Measurements from ENCODE around the gene INSL3. TPM values are rescaled to one million over a fixed set of nuclear protein-coding genes. Genes with fewer than 3 reads are reported as not detected.
A peak's percentile ranks its signal among the peaks of the same experiment; 100 is the strongest.

The INSL3 gene
- total and polyA plus RNA-seq, 2 of the 13 experiments (the other 11 are each of a cell fraction or from before 2014, with no cell fraction given): 0.30 TPM; not detected in 1

DNA sequence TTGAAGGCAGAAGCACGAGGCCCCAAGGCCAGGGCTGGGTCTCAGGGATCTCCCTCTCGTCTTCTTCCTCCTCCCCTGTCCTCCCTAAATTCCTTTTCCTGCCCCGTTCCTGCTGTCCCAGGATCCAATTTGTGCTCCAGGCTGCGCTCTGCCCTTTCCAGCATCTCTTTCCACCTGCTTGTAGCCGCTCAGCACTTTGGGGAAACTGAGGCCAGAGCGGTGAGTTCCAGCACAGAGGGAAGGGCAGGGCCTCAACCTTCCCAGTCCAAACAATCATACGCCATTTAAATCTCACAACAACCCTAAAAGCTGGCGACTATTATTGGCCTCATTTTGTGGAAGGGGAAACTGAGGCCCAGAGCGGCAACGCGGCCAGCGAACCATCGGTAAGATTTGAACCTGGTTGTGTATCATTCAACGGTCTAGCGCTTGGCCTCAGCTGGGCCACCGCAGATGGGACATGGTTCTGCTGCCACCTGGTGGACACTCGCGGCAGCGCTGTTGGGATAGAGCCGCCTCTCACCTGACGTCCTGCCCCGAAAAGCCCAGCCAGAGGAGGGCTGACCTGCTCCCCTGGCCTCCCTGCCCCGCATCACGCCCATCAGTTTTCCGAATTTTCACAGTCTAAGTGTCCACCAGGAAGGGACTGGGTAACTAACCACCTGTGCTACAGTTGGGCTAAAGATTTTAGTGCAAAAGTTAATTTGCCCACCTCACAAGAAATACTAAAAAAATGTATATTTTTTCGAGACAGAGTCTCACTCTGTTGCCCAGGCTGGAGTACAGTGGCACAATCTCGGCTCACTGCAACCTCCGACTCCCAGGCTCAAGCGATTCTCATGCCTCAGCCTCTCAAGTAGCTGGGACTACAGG is 34.2 kb upstream of the INSL3 start (continued):
- TF ChIP-seq, protein P1, sequence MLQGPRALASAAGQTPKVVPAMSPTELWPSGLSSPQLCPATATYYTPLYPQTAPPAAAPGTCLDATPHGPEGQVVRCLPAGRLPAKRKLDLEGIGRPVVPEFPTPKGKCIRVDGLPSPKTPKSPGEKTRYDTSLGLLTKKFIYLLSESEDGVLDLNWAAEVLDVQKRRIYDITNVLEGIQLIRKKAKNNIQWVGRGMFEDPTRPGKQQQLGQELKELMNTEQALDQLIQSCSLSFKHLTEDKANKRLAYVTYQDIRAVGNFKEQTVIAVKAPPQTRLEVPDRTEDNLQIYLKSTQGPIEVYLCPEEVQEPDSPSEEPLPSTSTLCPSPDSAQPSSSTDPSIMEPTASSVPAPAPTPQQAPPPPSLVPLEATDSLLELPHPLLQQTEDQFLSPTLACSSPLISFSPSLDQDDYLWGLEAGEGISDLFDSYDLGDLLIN (CRISPR knock-in tag; IDR thresholded peaks at IDR 0.05; ENCODE audit: borderline replicate concordance): no peak
- TF ChIP-seq PHF20 (CRISPR knock-in tag; IDR thresholded peaks at IDR 0.05) (no peak), PLRG1 (conservative IDR thresholded peaks at IDR 0.05) (no peak), ZNF670 (CRISPR knock-in tag; IDR thresholded peaks at IDR 0.05; ENCODE audit: borderline replicate concordance) (no peak), STAT5B (CRISPR knock-in tag; IDR thresholded peaks at IDR 0.05) (no peak), CBFB (CRISPR knock-in tag; IDR thresholded peaks at IDR 0.05) (no peak), YEATS4 (CRISPR knock-in tag; IDR thresholded peaks at IDR 0.05; ENCODE audit: borderline replicate concordance) (0 out of 2 replicates have a peak, but pooled peaks have one; percentile 30), SRF (IDR thresholded peaks at IDR 0.05; ENCODE audit: low read depth, low read length) (no peak), ZFP1 (CRISPR knock-in tag; IDR thresholded peaks at IDR 0.05) (no peak), TAF1 (CRISPR knock-in tag; IDR thresholded peaks at IDR 0.05) (no peak), ZSCAN20 (CRISPR knock-in tag; IDR thresholded peaks at IDR 0.05; ENCODE audit: borderline replicate concordance) (no peak)
- TF ChIP-seq, protein P2, sequence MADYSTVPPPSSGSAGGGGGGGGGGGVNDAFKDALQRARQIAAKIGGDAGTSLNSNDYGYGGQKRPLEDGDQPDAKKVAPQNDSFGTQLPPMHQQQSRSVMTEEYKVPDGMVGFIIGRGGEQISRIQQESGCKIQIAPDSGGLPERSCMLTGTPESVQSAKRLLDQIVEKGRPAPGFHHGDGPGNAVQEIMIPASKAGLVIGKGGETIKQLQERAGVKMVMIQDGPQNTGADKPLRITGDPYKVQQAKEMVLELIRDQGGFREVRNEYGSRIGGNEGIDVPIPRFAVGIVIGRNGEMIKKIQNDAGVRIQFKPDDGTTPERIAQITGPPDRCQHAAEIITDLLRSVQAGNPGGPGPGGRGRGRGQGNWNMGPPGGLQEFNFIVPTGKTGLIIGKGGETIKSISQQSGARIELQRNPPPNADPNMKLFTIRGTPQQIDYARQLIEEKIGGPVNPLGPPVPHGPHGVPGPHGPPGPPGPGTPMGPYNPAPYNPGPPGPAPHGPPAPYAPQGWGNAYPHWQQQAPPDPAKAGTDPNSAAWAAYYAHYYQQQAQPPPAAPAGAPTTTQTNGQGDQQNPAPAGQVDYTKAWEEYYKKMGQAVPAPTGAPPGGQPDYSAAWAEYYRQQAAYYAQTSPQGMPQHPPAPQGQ (CRISPR knock-in tag; IDR thresholded peaks at IDR 0.05; ENCODE audit: borderline replicate concordance): no peak
- TF ChIP-seq, protein P3, sequence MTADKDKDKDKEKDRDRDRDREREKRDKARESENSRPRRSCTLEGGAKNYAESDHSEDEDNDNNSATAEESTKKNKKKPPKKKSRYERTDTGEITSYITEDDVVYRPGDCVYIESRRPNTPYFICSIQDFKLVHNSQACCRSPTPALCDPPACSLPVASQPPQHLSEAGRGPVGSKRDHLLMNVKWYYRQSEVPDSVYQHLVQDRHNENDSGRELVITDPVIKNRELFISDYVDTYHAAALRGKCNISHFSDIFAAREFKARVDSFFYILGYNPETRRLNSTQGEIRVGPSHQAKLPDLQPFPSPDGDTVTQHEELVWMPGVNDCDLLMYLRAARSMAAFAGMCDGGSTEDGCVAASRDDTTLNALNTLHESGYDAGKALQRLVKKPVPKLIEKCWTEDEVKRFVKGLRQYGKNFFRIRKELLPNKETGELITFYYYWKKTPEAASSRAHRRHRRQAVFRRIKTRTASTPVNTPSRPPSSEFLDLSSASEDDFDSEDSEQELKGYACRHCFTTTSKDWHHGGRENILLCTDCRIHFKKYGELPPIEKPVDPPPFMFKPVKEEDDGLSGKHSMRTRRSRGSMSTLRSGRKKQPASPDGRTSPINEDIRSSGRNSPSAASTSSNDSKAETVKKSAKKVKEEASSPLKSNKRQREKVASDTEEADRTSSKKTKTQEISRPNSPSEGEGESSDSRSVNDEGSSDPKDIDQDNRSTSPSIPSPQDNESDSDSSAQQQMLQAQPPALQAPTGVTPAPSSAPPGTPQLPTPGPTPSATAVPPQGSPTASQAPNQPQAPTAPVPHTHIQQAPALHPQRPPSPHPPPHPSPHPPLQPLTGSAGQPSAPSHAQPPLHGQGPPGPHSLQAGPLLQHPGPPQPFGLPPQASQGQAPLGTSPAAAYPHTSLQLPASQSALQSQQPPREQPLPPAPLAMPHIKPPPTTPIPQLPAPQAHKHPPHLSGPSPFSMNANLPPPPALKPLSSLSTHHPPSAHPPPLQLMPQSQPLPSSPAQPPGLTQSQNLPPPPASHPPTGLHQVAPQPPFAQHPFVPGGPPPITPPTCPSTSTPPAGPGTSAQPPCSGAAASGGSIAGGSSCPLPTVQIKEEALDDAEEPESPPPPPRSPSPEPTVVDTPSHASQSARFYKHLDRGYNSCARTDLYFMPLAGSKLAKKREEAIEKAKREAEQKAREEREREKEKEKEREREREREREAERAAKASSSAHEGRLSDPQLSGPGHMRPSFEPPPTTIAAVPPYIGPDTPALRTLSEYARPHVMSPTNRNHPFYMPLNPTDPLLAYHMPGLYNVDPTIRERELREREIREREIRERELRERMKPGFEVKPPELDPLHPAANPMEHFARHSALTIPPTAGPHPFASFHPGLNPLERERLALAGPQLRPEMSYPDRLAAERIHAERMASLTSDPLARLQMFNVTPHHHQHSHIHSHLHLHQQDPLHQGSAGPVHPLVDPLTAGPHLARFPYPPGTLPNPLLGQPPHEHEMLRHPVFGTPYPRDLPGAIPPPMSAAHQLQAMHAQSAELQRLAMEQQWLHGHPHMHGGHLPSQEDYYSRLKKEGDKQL (CRISPR knock-in tag; IDR thresholded peaks at IDR 0.05; ENCODE audit: low read depth): no peak
- TF ChIP-seq, protein P4, sequence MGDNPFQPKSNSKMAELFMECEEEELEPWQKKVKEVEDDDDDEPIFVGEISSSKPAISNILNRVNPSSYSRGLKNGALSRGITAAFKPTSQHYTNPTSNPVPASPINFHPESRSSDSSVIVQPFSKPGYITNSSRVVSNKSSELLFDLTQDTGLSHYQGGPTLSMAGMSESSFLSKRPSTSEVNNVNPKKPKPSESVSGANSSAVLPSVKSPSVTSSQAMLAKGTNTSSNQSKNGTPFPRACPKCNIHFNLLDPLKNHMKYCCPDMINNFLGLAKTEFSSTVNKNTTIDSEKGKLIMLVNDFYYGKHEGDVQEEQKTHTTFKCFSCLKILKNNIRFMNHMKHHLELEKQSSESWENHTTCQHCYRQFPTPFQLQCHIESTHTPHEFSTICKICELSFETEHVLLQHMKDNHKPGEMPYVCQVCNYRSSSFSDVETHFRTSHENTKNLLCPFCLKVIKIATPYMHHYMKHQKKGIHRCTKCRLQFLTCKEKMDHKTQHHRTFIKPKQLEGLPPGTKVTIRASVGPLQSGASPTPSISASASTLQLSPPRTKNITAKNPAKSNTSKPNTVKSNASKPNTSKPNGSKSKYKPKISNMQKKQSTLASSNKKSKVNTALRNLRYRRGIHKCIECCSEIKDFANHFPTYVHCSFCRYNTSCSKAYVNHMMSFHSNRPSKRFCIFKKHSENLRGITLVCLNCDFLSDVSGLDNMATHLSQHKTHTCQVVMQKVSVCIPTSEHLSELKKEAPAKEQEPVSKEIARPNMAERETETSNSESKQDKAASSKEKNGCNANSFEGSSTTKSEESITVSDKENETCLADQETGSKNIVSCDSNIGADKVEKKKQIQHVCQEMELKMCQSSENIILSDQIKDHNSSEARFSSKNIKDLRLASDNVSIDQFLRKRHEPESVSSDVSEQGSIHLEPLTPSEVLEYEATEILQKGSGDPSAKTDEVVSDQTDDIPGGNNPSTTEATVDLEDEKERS (CRISPR knock-in tag; IDR thresholded peaks at IDR 0.05): no peak
- TF ChIP-seq, protein P5, sequence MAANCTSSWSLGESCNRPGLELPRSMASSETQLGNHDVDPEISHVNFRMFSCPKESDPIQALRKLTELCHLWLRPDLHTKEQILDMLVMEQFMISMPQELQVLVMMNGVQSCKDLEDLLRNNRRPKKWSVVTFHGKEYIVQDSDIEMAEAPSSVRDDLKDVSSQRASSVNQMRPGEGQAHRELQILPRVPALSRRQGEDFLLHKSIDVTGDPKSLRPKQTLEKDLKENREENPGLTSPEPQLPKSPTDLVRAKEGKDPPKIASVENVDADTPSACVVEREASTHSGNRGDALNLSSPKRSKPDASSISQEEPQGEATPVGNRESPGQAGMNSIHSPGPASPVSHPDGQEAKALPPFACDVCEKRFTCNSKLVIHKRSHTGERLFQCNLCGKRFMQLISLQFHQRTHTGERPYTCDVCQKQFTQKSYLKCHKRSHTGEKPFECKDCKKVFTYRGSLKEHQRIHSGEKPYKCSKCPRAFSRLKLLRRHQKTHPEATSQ (CRISPR knock-in tag; IDR thresholded peaks at IDR 0.05; ENCODE audit: borderline replicate concordance): no peak
